ENCODE measurements around the gene PID1.

PID1 gene

GRCh38 chr2:229032608-229033234 lies 238.4 kb downstream of the PID1 start:
- Histone ChIP-seq H3K36me3 (no peaks in the 10 kb centered on the region), H3K27ac (no peak overlapping the region), H3K9me3 (ENCODE audit: severe bottlenecking) (no peaks in the 10 kb centered on the region), H3K27me3 (ENCODE audit: insufficient read depth, low read depth, severe bottlenecking) (peaks cover 44% of the 10 kb centered on the region), H3K4me3 (ENCODE audit: low read depth, low read length) (no peak overlapping the region)
- DNase-seq = no peak
- TF ChIP-seq CTCF (IDR thresholded peaks at IDR 0.05; ENCODE audit: low read depth, low read length) = no peak

- Histone ChIP-seq H3K4me3 (ENCODE audit: low read depth, low read length) (no peak overlapping the region), H3K27ac (no peak overlapping the region), H3K9me3 (ENCODE audit: severe bottlenecking) (no peaks in the 10 kb centered on the region), H3K36me3 (no peaks in the 10 kb centered on the region), H3K27me3 (ENCODE audit: insufficient read depth, low read depth, severe bottlenecking) (peaks cover 60% of the 10 kb centered on the region)
- no peak for DNase-seq
- no peak for TF ChIP-seq CTCF (IDR thresholded peaks at IDR 0.05; ENCODE audit: low read depth, low read length)
Measured at GRCh38 chr2:229027353-229028105, 243.6 kb downstream of the PID1 start.

GRCh38 chr2:229025653-229026052 lies 245.4 kb downstream of the PID1 start:
- H3K27me3 ChIP-seq (ENCODE audit: insufficient read depth, low read depth, severe bottlenecking) = peaks cover 57% of the 10 kb centered on the region
- H3K9me3 ChIP-seq (ENCODE audit: severe bottlenecking) = peaks cover 2% of the 10 kb centered on the region
- TF ChIP-seq CTCF (IDR thresholded peaks at IDR 0.05; ENCODE audit: low read depth, low read length) = no peak
- DNase-seq = no peak
- no peak overlapping the region for H3K27ac ChIP-seq
- H3K4me3 ChIP-seq (ENCODE audit: low read depth, low read length) = no peak overlapping the region
- H3K36me3 ChIP-seq = no peaks in the 10 kb centered on the region

- H3K27me3 ChIP-seq (ENCODE audit: insufficient read depth, low read depth, severe bottlenecking) = peaks cover 48% of the 10 kb centered on the region
- H3K4me3 ChIP-seq (ENCODE audit: low read depth, low read length) = no peak overlapping the region
- no peak overlapping the region for H3K27ac ChIP-seq
- no peak for TF ChIP-seq CTCF (IDR thresholded peaks at IDR 0.05; ENCODE audit: low read depth, low read length)
- DNase-seq = no peak
- no peaks in the 10 kb centered on the region for H3K36me3 ChIP-seq
- H3K9me3 ChIP-seq (ENCODE audit: severe bottlenecking) = peaks cover 2% of the 10 kb centered on the region
Measured at GRCh38 chr2:229022652-229023051, 248.4 kb downstream of the PID1 start.

GRCh38 chr2:229022071-229022470 lies 249.0 kb downstream of the PID1 start:
- no peak for DNase-seq
- peaks cover 2% of the 10 kb centered on the region for H3K9me3 ChIP-seq (ENCODE audit: severe bottlenecking)
- no peaks in the 10 kb centered on the region for H3K36me3 ChIP-seq
- no peak overlapping the region for H3K4me3 ChIP-seq (ENCODE audit: low read depth, low read length)
- H3K27me3 ChIP-seq (ENCODE audit: insufficient read depth, low read depth, severe bottlenecking) = peaks cover 47% of the 10 kb centered on the region
- TF ChIP-seq CTCF (IDR thresholded peaks at IDR 0.05; ENCODE audit: low read depth, low read length) = no peak
- H3K27ac ChIP-seq = no peak overlapping the region
